ENCODE measurements around the gene DOHH.
A peak's percentile ranks its signal among the peaks of the same experiment; 100 is the strongest.
"Not testable (repeated sequence)": the region's sequence is repeated elsewhere in the genome, so short reads cannot be mapped to it uniquely, and the experiment has no call there.

Gene DOHH

GRCh38 chr19:3519126-3519525 lies 18.7 kb upstream of the DOHH start:
- no peak for DNase-seq (ENCODE audit: low read depth in 3 of 3)

- no peak for DNase-seq (ENCODE audit: low read depth in 3 of 3)
Measured at GRCh38 chr19:3518659-3519058, 18.2 kb upstream of the DOHH start.

- no peak for DNase-seq (ENCODE audit: low read depth in 3 of 3)
Measured at GRCh38 chr19:3518255-3518654, 17.8 kb upstream of the DOHH start.

GRCh38 chr19:3517638-3518037 lies 17.2 kb upstream of the DOHH start:
- DNase-seq (ENCODE audit: low read depth in 3 of 3): no peak

GRCh38 chr19:3516675-3517207 lies 16.3 kb upstream of the DOHH start:
- DNase-seq (ENCODE audit: low read depth in 3 of 3): no peak

- DNase-seq (ENCODE audit: low read depth in 3 of 3): no peak
Measured at GRCh38 chr19:3515891-3516422, 15.5 kb upstream of the DOHH start.

- no peak for DNase-seq (ENCODE audit: low read depth in 3 of 3)
Measured at GRCh38 chr19:3514930-3515329, 14.5 kb upstream of the DOHH start.

- DNase-seq (ENCODE audit: low read depth in 3 of 3): no peak
Measured at GRCh38 chr19:3513229-3514140, 13.0 kb upstream of the DOHH start.

- DNase-seq (ENCODE audit: low read depth in 3 of 3): no peak
Measured at GRCh38 chr19:3512562-3513228, 12.2 kb upstream of the DOHH start.

- no peak for DNase-seq (ENCODE audit: low read depth in 3 of 3)
Measured at GRCh38 chr19:3511506-3512251, 11.2 kb upstream of the DOHH start.

GRCh38 chr19:3510727-3511126 lies 10.3 kb upstream of the DOHH start:
- no peak for DNase-seq (ENCODE audit: low read depth in 3 of 3)

GRCh38 chr19:3509566-3509989 lies 9.1 kb upstream of the DOHH start:
- DNase-seq (ENCODE audit: low read depth in 3 of 3): peak in 2 of 3 donors; percentile 39 to 45

GRCh38 chr19:3508771-3509535 lies 8.5 kb upstream of the DOHH start:
- no peak for DNase-seq (ENCODE audit: low read depth in 3 of 3)

- not testable (repeated sequence) for DNase-seq (ENCODE audit: low read depth in 3 of 3)
Measured at GRCh38 chr19:3508121-3508661, 7.7 kb upstream of the DOHH start.

- DNase-seq (ENCODE audit: low read depth in 3 of 3): peak in 1 of 3 donors; percentile 25
Measured at GRCh38 chr19:3507371-3508120, 7.1 kb upstream of the DOHH start.

- no peak for DNase-seq (ENCODE audit: low read depth in 3 of 3)
Measured at GRCh38 chr19:3506384-3507340, 6.2 kb upstream of the DOHH start.

- peak; percentile 99 for DNase-seq (ENCODE audit: low read depth in 3 of 3)
Measured at GRCh38 chr19:3505598-3506383, 5.3 kb upstream of the DOHH start, which contains the start of gene FZR1. FZR1 (plus strand) TSS chr19:3506311; CDS start chr19:3522990, 16,679 bp downstream.

- DNase-seq (ENCODE audit: low read depth in 3 of 3): no peak
Measured at GRCh38 chr19:3504735-3505134, 4.3 kb upstream of the DOHH start.
